ENCODE data around the gene SHLD2.
"Not testable (repeated sequence)": the region's sequence is repeated elsewhere in the genome, so short reads cannot be mapped to it uniquely, and the experiment has no call there.

Gene SHLD2

DNA sequence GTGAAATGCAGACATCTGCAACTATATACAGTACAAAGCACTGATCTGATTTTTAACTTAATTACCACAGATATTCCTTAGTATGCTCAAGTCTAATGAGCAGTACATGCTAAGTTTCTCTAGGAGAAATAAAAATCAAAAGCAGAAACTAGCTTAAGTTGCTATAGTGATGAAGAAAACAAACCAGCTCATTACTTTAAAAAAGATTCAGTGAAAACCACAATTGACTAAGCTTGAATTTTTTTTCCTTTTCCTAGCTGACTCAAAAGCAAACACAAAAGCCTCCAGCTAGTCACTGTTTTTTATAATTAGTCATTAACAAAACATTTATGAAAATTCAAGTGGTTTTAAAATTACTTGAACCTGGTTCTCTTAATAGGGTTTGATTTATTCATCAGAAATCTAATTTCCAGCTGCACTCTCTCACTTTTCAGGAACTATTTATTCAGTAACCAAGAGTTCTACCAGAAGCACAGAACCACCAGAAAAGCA, 10.7 kb upstream of the SHLD2 start:
- DNase-seq, result not testable (repeated sequence)

DNA sequence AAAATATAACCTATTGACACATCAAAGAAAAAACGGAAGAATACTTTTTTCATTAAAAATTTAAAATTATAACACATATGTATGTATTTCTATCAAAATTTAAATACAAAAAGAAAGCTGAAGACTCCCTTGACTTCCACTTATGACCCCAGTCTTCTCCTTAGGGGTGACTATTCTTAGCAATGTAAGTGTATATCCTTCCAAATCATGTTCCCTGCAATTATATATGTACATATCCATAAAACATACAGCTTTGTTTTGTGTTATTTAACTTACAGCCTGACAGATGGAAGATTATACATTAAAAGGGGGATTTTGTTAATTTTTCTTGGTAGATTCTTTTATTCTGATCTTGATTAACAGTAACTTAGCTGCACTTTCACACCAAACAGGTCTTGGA, 9.5 kb upstream of the SHLD2 start:
- DNase-seq, result no peak

DNA sequence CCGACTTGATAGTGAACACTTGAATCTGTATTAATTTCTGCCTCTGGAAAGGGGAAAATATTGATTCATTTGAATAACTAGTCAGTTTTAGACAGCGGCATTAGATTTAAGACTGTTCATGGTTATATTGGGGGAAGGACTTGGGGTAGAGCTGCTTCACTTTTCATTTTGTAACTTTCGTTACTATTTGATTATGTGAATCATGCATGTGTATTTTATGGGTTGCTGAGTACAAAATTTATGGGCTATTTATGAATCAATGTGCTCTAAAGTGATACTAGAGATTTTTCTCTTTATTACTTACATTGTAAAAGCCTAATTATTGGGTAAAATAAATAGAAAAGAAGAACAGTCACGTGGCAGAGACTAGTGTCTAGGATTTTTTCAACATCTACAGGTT, 5.3 kb upstream of the SHLD2 start:
- no peak for DNase-seq

DNA sequence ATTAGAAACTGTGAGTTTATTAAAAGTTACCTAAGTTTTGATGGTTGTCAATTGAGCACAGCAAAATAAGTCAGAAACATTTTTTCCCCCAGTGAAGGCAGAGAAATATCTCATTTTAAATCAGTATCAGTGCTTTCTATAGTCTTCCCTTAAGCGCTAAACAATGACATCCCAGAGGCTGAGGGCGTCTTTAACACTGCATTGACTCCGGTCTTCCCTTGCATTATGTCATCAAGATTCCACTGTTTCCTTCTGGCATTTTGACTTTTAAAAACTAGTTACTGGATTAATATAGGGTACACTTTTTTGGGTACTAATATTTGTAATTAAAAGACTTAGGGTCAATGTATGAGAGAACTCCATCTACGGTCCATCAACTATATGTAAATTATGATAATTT, 4.2 kb upstream of the SHLD2 start:
- DNase-seq, result no peak

DNA sequence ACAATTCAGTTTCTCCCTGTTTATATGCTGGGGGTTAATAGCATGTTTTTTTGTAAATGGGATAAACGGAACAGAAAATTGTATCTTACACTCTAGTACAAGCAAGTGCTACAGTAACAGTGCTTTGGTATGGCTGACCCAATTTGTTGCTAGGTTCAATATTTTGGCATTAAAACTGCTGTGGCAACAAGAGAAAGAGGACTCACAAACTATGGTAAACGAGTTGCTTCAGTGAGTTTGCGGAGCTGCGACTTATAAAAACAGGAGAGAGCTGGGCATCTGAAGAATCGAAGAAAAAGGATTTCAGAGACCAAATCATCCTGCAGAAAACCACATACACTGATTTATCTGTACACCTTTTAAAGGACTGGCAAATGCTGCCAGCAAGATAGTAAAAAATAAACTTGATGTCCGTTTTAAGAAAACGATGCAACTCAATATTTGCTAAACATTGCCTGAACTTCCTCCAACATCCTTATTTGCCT, 2.6 kb upstream of the SHLD2 start:
- DNase-seq, result no peak

DNA sequence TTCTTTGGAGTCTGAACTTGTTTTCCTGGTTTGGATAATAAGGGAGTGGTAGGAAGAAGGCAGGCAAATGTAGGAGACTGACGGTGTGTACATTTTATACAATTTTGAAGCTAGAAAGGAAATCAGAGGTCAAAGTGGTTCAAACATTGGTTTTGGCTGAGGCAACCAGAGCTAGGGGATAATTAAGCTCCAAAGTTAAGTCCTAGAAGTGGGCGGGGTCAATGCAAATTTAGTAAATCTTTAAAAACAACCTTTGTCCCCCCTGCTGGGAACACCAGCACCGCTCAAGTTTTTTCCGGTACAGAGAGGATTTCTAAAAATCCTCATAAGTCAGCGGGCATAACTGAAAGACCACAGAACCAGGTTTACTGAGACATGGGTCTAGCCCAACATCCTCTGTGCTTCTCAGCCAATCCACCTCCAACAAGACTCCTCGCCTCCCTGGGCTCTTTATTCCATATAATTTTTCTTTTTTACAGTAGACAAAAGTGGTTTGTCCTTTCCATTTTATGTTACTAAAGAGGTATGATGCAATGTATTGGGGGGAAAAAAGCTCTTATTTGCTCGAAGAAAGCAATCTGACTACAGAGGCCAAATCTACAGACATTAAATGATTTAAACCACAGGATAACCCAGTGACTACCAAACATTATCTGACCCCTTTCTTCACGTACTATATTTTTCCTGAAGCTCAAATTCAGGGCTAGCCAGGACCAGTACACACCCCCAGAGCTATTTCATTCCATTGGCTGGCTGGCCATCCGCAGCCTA, 2.0 kb upstream of the SHLD2 start:
- peak; percentile 20 for DNase-seq

DNA sequence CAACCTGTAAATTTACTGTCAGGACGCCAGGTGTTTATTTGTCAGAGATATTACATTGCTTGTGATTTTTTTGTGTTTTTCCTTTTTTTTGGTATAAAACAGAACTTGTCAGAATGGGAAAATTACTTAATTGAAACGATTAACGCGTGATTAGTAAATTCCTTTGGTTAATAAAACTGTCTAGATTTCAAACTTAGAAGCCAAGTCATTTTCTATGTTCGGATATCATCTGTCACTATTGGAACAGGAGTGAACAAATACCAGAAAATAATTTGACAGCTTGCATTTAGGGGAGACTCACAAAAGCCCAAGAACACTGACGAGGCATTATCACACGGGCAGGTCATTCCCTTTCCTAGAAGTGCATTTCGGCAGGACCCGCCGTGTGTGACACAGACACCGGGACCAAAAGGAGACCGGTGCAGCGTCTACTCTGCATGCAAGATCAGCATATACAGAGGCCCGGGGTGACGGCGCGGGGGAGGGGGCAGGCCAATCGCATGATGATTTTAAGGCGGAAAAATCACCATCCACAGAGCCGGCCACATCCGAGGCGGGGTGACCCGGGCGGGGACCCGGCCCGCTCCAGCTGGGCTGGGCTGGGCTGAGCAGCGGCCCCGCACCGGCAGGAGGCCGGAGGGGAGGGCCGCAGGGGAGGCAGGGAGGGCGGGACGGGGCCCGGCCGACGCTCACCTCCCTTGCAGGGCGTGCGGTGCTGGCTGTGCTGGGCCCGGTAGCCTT, 1.2 kb upstream of the SHLD2 start:
- peak; percentile 61 for DNase-seq

DNA sequence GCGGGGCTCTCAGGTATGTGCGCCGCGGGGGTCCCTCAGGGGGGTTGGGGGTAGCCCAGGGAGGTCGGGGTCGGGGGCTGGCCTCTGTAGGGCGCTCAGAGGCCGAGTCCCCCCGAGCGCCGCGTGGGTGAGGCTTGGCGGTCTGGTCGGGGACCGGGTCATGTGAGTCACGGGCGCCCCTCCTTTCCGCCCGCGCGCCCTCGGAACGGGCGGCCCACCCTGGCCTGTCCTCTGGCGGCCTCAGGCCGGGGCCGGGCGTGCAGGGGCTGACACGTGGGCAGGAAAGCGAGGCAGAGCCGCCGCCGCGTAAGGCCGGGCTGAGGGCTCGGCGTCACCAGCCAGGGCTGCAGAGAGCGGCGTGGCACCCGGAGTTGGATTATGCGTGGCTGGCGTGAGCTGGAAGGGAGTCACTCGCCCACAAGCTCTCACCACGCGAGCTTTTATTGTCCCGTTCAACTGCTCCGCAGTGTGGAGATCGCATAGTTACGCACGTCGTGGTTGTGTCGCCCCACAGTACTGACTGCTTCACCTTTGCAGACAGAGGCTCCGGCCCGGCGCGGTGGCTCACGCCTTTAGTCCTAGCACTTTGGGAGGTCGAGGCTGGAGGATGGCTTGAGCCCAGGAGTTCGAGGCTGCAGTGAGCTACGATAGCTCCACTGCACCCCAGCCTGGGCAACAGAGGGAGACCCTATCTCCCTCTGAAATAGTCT, 385 bp downstream of the SHLD2 start:
- peak; percentile 82 for DNase-seq

DNA sequence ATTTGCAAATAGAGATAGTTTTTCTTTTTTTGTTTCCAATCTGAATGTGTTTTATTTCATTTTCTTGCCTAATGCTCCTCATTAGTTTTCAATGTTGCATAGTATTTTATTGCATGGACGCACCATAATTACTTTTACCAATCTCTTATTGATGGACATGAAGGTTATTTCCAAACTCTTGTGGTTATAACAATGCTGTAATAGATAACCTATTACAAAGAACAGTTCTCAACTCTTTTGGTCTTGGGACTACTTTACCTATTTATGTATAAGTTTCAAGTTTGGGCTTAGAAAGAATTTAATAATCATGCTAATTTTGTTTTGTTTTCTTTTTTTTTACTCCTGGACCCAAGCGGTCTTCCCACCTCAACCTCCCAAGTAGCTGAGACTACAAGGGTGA, 7.0 kb downstream of the SHLD2 start:
- no peak for DNase-seq

DNA sequence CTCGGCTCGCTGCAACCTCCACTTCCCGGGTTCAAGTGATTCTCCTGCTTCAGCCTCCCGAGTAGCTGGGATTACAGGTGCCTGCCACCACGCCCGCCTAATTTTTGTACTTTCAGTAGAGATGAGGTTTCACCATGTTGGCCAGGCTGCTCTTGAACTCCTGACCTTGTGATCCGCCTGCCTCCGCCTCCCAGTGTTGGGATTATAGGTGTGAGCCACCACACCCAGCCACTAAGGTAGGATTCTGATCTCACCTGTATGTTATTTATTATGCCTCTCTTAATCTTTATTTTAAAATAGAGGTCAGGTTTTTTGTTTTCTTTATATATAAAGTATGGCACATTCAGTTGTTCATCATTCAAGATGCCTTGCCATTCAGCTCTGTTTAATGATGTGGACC, 9.7 kb downstream of the SHLD2 start:
- not testable (repeated sequence) for DNase-seq

DNA sequence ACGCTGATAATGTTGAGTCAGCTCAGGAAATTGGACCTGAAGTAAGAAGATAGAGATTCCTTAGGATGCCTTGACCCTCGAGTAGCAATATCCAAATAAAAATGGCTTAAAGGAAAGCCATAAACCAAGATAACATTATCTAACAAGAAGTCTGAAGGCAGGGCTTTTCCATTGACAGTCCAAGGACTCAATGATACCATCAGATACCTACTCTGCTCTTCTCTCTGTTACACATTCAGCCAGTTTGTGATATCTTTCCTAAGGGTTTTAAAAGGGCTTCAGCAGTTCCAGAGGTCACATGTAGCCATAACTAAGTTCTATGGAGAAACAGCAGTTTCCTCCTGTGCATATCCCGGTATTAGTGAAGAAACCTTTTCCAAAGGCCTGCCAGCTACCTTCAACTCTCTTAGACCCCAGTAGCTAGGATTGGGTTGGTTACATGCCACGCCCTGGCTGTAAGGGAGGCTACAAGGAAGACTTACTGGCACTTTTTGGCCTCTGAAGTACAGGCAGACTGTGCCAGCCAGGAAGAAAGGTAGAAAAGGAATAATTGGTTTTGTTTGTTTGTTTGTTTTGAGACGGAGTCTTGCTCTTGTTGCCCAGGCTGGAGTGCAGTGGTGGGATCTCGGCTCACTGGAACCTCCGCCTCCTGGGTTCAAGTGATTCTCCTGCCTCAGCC, 10.6 kb downstream of the SHLD2 start:
- DNase-seq, result no peak

DNA sequence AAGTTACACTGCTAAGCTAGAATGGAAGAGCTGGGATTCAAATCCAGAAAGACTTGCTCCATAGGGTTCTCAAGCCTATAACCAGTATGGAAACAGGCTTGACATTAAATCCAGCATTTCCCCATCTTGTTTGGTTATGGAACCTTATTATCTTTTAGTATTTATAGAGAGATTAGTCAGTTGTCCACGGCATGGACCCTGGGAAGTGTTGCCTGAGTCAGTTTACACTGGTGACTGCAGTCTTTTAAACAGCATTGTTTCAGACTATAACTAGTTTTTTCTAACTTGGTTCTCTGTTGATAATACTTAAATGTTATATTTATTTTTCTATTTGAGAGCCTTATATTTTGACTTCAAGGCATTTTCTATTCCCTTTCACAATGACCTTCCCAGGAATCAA, 23.1 kb downstream of the SHLD2 start:
- not testable (repeated sequence) for DNase-seq

DNA sequence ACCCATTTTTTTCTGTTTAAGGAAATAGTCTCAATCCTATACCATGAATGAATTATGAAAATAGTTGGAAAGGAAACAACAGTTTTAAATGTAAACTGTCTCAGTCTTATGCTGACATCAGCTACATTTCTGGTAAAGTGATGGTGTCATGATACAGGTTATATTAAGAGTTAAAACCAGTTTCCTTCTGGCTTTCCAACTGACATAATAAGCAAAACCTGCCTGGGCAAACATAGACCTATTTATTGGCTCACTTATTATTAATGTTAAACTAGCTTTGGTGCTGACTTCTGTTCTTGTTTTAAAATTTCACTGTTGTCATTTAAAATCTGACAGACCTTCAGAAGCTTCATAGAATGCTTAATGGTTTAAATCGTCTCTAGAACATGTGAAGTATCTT, 24.0 kb downstream of the SHLD2 start:
- not testable (repeated sequence) for DNase-seq

DNA sequence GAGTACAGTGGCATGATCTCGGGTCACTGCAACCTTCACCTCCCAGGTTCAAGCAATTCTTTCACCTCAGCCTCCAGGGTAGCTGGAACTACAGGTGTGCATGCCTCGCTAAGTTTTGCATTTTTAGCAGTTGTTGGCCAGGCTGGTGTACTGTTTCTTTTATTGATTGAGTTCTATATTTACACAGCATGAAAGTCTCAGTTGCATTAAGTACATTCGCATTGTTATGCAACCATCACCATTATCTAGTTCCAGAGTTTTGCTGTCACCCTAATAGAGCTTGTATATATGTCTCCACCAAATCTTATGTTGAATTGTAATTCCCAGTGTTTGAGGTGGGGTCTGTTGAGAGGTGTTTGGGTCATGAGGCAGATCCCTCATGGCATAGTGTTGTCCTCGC, 28.3 kb downstream of the SHLD2 start:
- DNase-seq, result not testable (repeated sequence)

DNA sequence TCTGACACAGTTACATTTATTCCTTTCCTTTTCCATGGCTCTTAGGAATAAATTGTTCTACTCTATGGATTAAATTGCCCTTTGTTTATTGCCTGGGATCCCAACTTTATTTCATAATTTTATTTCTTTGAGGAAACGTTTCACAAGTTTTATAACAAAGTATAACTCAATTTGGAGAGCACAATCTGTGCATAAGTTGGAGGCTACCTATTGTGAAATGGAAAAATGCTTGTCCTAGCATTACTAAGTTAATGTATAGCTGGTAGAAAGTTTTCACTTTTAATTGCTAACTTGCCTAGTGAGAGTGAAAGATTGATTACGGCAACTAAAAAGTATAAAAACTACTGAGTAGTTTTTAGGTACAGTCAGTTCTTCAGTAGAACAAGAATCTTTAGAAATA, 32.0 kb downstream of the SHLD2 start:
- not testable (repeated sequence) for DNase-seq

DNA sequence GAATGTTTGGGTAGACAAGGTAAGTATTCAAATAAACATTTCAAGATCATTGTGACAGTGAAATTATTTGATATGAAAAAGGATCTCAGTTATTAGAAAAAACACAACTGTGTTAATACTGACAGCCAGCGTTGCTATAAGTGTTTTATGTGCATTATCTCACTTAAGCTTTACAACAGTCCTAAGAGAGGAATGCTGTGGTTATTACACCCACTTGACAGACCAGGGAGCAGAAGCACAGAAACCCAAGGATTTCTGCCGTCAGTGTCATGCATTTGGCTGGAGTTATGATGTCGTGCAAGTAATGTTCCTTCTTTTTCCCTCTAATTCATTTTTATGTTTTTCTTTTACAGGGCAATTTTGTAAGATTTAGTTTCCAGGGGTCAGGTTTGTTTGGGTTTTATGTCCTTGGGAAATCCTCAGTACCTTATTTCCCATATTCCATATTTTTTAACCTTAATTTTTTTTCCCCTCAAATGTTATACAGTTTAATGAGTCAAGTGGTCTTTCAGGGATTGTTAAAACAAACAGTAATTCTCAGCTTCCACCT, 32.7 kb downstream of the SHLD2 start:
- DNase-seq, result not testable (repeated sequence)

DNA sequence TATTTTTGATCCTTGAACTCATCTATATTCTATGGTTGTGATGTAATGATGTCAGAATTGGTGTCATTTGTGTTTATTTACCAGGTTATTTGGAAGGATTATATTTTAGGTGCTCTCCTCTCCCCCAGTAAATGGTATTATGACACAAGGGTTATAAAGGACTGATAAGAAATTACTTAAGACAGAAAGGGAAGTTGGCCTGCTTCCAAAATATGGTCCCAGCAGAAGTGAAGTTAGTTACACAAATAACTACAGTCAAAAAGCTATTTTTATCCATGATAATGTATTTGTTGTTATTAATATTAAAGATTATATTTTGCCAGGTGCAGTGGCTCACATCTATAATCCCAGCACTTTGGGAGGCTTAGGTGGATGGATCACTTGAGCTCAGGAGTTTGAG, 37.2 kb downstream of the SHLD2 start:
- DNase-seq, result peak; percentile 73

DNA sequence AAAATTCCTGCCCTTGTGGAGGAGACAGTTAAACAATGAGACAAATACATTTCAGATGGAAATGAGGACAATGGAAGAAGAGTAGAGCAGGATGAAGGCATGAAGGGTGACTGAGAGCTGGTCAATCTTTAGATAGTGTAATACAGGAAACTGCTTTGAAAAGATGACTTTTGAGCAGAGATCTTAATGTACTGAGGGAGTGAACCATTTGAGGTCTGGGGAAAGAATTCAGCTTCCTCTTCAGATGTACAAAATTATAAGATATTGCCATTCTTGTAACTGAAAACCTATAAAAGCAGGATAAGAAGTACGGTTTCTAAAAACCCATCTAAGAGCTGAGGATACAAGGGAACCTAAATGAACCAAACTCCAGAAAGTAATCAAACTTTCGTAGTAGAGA, 38.9 kb downstream of the SHLD2 start:
- not testable (repeated sequence) for DNase-seq

DNA sequence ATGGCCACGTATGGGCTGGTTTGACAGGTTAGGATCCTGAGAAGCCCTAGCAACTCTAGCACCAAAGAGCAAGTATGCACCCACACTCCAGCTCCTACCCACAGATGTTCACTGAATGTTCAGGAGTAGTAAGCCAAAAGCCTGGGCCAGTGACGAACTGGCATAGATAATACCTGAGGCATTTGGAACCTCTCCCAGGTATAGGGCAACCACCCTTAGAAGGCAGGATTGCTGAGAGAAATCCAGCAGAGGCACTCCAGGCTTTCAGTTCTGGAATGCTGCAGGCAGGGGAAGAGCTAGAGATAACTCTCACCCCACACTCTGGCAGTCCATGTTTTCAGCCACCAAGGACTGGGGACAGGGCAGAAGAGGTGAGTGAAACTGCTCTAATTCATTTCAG, 39.4 kb downstream of the SHLD2 start:
- not testable (repeated sequence) for DNase-seq

DNA sequence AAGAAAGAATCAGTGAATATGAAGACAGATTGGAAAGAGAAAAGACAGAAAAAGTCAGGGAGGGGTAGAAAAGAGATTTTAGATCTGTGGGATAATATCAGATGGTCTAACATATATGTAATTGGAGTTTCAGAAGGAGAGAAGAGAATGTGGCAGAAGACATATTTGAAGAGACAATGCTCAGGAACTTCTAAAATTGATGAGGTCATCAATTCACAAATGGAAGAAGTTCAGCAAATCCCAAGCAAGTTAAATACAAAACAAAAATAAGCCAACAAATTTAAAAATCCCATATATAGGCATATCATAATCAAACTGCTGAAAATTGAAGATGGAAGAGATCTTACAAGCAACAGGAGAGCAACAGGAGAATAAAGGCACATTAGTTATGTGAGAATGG, 42.5 kb downstream of the SHLD2 start:
- DNase-seq, result not testable (repeated sequence)

DNA sequence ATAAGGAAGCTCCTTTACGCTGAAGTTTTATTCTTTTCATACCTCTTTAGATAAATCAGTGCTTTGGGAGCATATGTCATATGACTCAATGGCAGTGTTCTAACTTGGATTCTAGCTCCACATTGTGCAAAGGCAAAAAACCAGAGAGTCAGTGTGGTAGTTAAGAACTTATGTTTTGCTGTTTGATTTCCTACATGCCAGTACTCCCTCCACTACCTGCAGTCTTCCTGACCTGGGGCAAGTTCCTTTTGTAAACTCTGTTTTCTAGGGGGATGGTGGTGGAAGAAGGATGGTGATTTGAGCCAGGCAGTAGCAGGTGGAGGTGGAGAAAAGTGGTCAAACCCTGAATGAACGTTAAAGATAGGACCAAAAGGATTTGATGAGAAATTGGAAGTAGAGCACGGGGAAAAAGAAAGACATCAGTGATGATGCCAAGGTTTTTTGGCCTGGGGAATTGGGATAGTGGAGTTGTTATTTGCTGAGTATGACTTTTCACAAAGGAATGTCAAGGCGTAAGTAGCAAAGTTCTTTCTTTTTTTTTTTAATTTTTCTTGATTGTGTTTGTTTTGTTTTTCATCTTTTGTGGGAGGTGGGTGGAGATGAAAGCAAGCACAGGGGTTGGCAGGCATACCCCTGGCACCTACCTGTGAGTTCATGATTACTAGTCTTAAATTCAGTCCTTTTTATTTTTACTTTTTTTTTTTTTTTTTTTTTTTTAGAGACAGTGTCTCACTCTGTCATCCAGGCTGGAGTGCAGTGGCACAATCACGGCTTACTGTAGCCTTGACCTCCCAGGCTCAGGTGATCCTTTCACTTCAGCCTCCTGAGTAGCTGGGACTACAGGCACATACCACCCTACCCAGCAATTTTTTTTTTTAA, 47.5 kb downstream of the SHLD2 start:
- not testable (repeated sequence) for DNase-seq

DNA sequence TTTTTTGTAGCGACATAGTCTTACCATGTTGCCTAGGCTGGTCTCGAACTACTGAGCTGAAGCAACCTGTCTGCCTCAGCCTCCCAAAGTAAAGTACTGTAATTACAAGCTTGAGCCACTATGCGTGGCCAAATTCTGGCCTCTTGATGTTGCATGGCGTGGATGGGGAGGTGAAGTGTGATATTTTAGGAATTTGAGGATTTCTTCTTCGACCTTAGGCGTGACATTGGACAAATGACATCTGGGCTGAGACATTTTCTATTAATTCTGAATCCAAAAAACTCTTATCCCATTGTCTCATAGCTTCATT, 48.1 kb downstream of the SHLD2 start:
- DNase-seq, result not testable (repeated sequence)

Measured in hematopoietic multipotent progenitor cell treated with erythropoietin and hydrocortisone succinate and interleukin-3 and kit ligand, for 8 days (in vitro differentiated cells).